Endothelial cell of umbilical vein (primary cell): ENCODE data around the gene FIGNL2.

ENCODE experiments used
- EZH2 ChIP-seq: IDR thresholded peaks from 2 replicates; pipeline ENCODE4 v1.6.1; 2012; ENCODE audit warnings: borderline replicate concordance, low read depth, mild to moderate bottlenecking, moderate library complexity, low read length, inconsistent platforms; ENCODE audit not compliant: severe bottlenecking
- JUN ChIP-seq: IDR thresholded peaks from 2 replicates; pipeline ENCODE4 v1.6.1; 2011; ENCODE audit warnings: borderline replicate concordance, low read depth; ENCODE audit not compliant: insufficient read length, insufficient read depth
- MYC ChIP-seq: IDR thresholded peaks from one replicate; pipeline ENCODE4 v1.6.1; 2011; ENCODE audit warnings: mild to moderate bottlenecking, low read depth, low read length
- POLR2A ChIP-seq: IDR thresholded peaks from 2 replicates; pipeline ENCODE4 v1.6.1; 2012; ENCODE audit warnings: low read depth, mild to moderate bottlenecking, control low read depth, low read length
- TF ChIP-seq, protein P1 (sequence below), 2 donors: IDR thresholded peaks; 1 replicate in 1 of 2; 2 replicates in 1 of 2; pipeline ENCODE4 v1.5.1; 2011; ENCODE audit warnings: low read length in 2 of 2, mild to moderate bottlenecking in 2 of 2, moderate library complexity in 2 of 2, control low read depth in 1 of 2, inconsistent platforms in 1 of 2, low read depth in 1 of 2; ENCODE audit not compliant: insufficient read depth in 1 of 2; ENCODE audit errors: extremely low read depth in 1 of 2
- TF ChIP-seq, protein P2 (sequence below): IDR thresholded peaks from 2 replicates; pipeline ENCODE4 v1.6.1; 2011; ENCODE audit not compliant: insufficient read depth, insufficient read length

DNA sequence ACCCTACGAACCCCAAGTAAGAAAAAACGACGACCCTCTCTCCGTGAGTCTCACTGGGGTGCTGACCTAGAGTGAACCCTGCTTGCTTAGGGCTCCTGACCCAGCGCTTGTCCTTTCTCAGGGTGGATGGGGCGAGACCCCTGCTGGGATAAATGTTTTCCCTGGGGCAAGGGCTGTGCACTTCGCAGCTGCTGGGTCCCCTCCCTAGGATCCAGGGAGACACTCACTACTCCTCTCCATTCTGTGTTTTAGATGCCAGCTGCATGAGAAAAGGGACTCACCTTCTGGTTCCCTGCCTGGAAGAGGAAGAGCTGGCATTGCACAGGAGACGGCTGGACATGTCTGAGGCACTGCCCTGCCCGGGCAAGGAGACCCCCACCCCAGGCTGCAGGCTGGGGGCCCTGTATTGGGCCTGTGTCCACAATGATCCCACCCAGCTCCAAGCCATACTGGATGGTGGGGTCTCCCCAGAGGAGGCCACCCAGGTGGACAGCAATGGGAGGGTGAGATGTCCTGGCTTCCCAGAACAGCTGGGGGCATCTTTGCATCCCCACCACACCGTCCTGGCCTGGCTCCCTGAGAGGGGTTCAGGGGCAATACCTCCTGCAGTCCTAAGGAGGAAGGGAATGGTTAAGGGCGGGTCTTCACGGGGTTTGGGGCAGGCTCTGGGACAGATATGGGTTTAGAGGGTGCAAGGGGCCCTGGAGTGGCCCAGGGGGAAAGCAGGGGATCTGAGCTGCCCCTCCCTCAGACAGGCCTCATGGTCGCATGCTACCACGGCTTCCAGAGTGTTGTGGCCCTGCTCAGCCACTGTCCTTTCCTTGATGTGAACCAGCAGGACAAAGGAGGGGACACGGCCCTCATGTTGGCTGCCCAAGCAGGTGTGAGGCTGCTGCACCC, 40.0 kb upstream of the FIGNL2 start:
- TF ChIP-seq EZH2 (no peak), POLR2A (no peak), JUN (no peak), MYC (no peak)
- TF ChIP-seq, protein P1, sequence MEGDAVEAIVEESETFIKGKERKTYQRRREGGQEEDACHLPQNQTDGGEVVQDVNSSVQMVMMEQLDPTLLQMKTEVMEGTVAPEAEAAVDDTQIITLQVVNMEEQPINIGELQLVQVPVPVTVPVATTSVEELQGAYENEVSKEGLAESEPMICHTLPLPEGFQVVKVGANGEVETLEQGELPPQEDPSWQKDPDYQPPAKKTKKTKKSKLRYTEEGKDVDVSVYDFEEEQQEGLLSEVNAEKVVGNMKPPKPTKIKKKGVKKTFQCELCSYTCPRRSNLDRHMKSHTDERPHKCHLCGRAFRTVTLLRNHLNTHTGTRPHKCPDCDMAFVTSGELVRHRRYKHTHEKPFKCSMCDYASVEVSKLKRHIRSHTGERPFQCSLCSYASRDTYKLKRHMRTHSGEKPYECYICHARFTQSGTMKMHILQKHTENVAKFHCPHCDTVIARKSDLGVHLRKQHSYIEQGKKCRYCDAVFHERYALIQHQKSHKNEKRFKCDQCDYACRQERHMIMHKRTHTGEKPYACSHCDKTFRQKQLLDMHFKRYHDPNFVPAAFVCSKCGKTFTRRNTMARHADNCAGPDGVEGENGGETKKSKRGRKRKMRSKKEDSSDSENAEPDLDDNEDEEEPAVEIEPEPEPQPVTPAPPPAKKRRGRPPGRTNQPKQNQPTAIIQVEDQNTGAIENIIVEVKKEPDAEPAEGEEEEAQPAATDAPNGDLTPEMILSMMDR (IDR thresholded peaks at IDR 0.05; ENCODE audit: extremely low read depth in 1 of 2, insufficient read depth in 1 of 2, low read depth in 1 of 2, low read length in 2 of 2): no peak
- TF ChIP-seq, protein P2, sequence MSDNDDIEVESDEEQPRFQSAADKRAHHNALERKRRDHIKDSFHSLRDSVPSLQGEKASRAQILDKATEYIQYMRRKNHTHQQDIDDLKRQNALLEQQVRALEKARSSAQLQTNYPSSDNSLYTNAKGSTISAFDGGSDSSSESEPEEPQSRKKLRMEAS: no peak
